ENCODE measurements around the gene UTRN. TPM values are rescaled to one million over a fixed set of nuclear protein-coding genes. Genes with fewer than 3 reads are reported as not detected.

Gene UTRN
- 100 to 1,000 TPM in 1 of 2 donors, 10 to 100 TPM in 1; 80.3 to 116 TPM for total RNA-seq

GRCh38 chr6:144284783-144285547 is at the start of gene UTRN:
TSS of gene UTRN (plus strand) at chr6:144285335. CDS start at chr6:144291829, 6,494 bp downstream.

Other genes with a start within 250 kb of the UTRN start
- 100 to 1,000 TPM; 106 to 156 TPM for gene SF3B5, start 189.8 kb upstream of the UTRN start, total RNA-seq
- 10 to 100 TPM; 13.0 to 14.1 TPM for gene STX11, start 134.8 kb upstream of the UTRN start, total RNA-seq